ENCODE results near the gene ANKHD1. TPM values are rescaled to one million over a fixed set of nuclear protein-coding genes. Genes with fewer than 3 reads are reported as not detected.

ANKHD1 gene
- total and polyA plus RNA-seq, 4 donors = 33.2 to 116 (median 60.1) TPM

DNA sequence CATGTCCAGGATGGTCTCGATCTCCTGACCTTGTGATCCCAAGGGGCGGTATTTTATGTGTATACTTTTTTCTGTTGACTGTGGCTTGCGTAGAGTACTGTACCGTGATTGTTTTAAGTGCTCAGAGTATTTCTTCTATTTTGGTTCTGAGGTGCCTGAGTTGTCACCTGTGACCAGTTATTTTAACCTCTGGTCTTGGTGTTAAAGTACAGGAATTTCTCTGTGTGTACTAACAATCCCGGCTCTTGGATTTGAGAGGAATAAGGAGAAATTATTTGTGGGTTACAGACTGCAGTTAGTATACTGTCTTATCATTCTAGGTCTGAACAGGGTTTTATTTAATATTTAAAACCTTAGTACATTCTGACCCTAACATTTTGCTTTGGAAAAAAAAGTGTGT is 2.0 kb downstream of the ANKHD1 start:
- Histone ChIP-seq H3K27me3 (ENCODE audit: control insufficient read depth in 4 of 4, insufficient read depth in 4 of 4, low read length in 3 of 4) (no peaks in the 10 kb centered on the region), H3K27ac (ENCODE audit: low read depth in 1 of 2, low read length in 2 of 2) (no peak overlapping the region), H3K9ac (ENCODE audit: low read depth in 1 of 2, low read length in 2 of 2) (peak overlapping the region; percentile 60 to 73), H3K4me3 (ENCODE audit: low read depth in 1 of 3, low read length in 3 of 3) (peak overlapping the region; percentile 2 to 91 (median 90)), H3K9me3 (ENCODE audit: control insufficient read depth in 4 of 4, low read length in 3 of 4) (no peaks in the 10 kb centered on the region), H3K36me3 (ENCODE audit: control insufficient read depth in 4 of 4, insufficient read depth in 3 of 4, low read depth in 1 of 4, low read length in 3 of 4) (no peaks in the 10 kb centered on the region), H3K4me1 (ENCODE audit: control insufficient read depth in 4 of 4, insufficient read depth in 4 of 4, low read length in 3 of 4) (peaks cover under 1 to 28% (median 21%) of the 10 kb centered on the region in 4 donors)
- 24% methylated on average over 5 of the region's 5 CpGs for WGBS
- no peak for DNase-seq (ENCODE audit: low spot score)
- TF ChIP-seq HNF4G (IDR thresholded peaks at IDR 0.05) = no peak
- TF ChIP-seq, protein P1, sequence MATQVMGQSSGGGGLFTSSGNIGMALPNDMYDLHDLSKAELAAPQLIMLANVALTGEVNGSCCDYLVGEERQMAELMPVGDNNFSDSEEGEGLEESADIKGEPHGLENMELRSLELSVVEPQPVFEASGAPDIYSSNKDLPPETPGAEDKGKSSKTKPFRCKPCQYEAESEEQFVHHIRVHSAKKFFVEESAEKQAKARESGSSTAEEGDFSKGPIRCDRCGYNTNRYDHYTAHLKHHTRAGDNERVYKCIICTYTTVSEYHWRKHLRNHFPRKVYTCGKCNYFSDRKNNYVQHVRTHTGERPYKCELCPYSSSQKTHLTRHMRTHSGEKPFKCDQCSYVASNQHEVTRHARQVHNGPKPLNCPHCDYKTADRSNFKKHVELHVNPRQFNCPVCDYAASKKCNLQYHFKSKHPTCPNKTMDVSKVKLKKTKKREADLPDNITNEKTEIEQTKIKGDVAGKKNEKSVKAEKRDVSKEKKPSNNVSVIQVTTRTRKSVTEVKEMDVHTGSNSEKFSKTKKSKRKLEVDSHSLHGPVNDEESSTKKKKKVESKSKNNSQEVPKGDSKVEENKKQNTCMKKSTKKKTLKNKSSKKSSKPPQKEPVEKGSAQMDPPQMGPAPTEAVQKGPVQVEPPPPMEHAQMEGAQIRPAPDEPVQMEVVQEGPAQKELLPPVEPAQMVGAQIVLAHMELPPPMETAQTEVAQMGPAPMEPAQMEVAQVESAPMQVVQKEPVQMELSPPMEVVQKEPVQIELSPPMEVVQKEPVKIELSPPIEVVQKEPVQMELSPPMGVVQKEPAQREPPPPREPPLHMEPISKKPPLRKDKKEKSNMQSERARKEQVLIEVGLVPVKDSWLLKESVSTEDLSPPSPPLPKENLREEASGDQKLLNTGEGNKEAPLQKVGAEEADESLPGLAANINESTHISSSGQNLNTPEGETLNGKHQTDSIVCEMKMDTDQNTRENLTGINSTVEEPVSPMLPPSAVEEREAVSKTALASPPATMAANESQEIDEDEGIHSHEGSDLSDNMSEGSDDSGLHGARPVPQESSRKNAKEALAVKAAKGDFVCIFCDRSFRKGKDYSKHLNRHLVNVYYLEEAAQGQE (IDR thresholded peaks at IDR 0.05) = no peak
- TF ChIP-seq HNF4A (conservative IDR thresholded peaks at IDR 0.05) = peak; percentile 70 to 83
- TF ChIP-seq, protein P2, sequence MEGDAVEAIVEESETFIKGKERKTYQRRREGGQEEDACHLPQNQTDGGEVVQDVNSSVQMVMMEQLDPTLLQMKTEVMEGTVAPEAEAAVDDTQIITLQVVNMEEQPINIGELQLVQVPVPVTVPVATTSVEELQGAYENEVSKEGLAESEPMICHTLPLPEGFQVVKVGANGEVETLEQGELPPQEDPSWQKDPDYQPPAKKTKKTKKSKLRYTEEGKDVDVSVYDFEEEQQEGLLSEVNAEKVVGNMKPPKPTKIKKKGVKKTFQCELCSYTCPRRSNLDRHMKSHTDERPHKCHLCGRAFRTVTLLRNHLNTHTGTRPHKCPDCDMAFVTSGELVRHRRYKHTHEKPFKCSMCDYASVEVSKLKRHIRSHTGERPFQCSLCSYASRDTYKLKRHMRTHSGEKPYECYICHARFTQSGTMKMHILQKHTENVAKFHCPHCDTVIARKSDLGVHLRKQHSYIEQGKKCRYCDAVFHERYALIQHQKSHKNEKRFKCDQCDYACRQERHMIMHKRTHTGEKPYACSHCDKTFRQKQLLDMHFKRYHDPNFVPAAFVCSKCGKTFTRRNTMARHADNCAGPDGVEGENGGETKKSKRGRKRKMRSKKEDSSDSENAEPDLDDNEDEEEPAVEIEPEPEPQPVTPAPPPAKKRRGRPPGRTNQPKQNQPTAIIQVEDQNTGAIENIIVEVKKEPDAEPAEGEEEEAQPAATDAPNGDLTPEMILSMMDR (IDR thresholded peaks at IDR 0.05; ENCODE audit: low read depth, low read length, missing input control) = no peak
- TF ChIP-seq FOXA1 (IDR thresholded peaks at IDR 0.05) = no peak
- no peak for TF ChIP-seq JUND (IDR thresholded peaks at IDR 0.05)

DNA sequence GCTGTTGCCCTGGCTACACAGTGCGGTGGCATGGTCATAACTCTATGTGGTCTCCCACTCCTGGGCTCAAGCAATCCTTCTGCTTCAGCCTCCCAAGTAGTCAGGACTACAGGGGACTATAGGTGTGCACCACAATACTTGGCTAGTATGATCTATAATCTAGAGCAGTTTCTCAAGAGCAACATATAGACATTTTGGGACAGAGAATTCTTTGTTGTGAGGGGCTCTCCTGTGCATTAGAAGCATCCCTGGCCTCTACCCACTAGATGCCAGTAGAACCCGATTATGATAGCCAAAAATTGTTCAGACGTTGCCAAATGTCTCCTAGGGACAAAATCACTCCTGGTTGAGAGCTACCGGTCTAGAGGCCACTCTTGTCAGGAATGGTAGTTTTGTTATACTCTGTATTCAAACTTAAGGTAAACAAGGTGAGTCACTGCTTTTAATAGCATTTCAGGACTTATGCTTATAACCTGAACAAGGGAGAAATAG is 7.2 kb downstream of the ANKHD1 start:
- Histone ChIP-seq H3K4me1 (ENCODE audit: control insufficient read depth in 4 of 4, insufficient read depth in 4 of 4, low read length in 3 of 4) (peaks cover 2 to 28% (median 27%) of the 10 kb centered on the region in 4 donors), H3K9me3 (ENCODE audit: control insufficient read depth in 4 of 4, low read length in 3 of 4) (no peaks in the 10 kb centered on the region), H3K36me3 (ENCODE audit: control insufficient read depth in 4 of 4, insufficient read depth in 3 of 4, low read depth in 1 of 4, low read length in 3 of 4) (no peaks in the 10 kb centered on the region), H3K27ac (ENCODE audit: low read depth in 1 of 2, low read length in 2 of 2) (peak overlapping the region in 1 of 2 donors; percentile 35), H3K9ac (ENCODE audit: low read depth in 1 of 2, low read length in 2 of 2) (no peak overlapping the region), H3K4me3 (ENCODE audit: low read depth in 1 of 3, low read length in 3 of 3) (no peak overlapping the region), H3K27me3 (ENCODE audit: control insufficient read depth in 4 of 4, insufficient read depth in 4 of 4, low read length in 3 of 4) (no peaks in the 10 kb centered on the region)
- WGBS = 35% methylated on average over 4 of the region's 4 CpGs
- no peak for DNase-seq (ENCODE audit: low spot score)
- TF ChIP-seq JUND (IDR thresholded peaks at IDR 0.05) (peak; percentile 46 to 60), GABPA (IDR thresholded peaks at IDR 0.05 in 1 of 2, conservative IDR thresholded peaks at IDR 0.05 in 1 of 2) (no peak), FOXA2 (IDR thresholded peaks at IDR 0.05) (peak; percentile 53), NR2F2 (IDR thresholded peaks at IDR 0.05) (no peak), RAD21 (IDR thresholded peaks at IDR 0.05) (peak; percentile 60), RXRA (IDR thresholded peaks at IDR 0.05) (no peak), HNF4A (conservative IDR thresholded peaks at IDR 0.05) (peak in 1 of 2 donors; percentile 23), FOXA1 (IDR thresholded peaks at IDR 0.05) (no peak), HNF4G (IDR thresholded peaks at IDR 0.05) (no peak)
- TF ChIP-seq, protein P3, sequence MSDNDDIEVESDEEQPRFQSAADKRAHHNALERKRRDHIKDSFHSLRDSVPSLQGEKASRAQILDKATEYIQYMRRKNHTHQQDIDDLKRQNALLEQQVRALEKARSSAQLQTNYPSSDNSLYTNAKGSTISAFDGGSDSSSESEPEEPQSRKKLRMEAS (IDR thresholded peaks at IDR 0.05) = no peak

DNA sequence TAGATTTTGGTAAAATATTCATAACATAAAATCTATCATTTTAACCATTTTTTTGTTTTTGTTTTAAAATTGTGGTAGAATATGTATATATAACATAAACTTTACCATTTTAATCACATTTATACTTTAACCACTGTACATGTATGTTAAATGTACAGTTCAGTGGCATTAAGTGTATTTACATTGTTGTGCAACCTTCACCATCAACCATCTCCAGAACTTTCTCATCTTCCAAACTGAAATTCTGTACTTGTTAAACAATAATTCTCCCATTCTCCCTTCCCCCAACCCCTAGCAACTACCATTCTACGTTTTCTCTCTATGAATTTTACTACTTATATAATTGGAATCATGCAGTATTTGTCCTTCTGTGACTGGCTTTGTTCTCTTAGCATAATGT is 11.6 kb downstream of the ANKHD1 start:
- Histone ChIP-seq H3K9ac (ENCODE audit: low read depth in 1 of 2, low read length in 2 of 2) (no peak overlapping the region), H3K4me3 (ENCODE audit: low read depth in 1 of 3, low read length in 3 of 3) (no peak overlapping the region), H3K36me3 (ENCODE audit: control insufficient read depth in 4 of 4, insufficient read depth in 3 of 4, low read depth in 1 of 4, low read length in 3 of 4) (no peaks in the 10 kb centered on the region), H3K27ac (ENCODE audit: low read depth in 1 of 2, low read length in 2 of 2) (no peak overlapping the region), H3K27me3 (ENCODE audit: control insufficient read depth in 4 of 4, insufficient read depth in 4 of 4, low read length in 3 of 4) (no peaks in the 10 kb centered on the region), H3K4me1 (ENCODE audit: control insufficient read depth in 4 of 4, insufficient read depth in 4 of 4, low read length in 3 of 4) (peaks cover 2 to 17% (median 15%) of the 10 kb centered on the region in 4 donors), H3K9me3 (ENCODE audit: control insufficient read depth in 4 of 4, low read length in 3 of 4) (no peaks in the 10 kb centered on the region)
- 77% methylated on average over 1 of the region's 1 CpG for WGBS
- TF ChIP-seq, protein P3 (IDR thresholded peaks at IDR 0.05) = no peak
- TF ChIP-seq YY1 (IDR thresholded peaks at IDR 0.05) (no peak), HNF4G (IDR thresholded peaks at IDR 0.05) (no peak), HNF4A (conservative IDR thresholded peaks at IDR 0.05) (no peak), RAD21 (IDR thresholded peaks at IDR 0.05) (no peak), NR2F2 (IDR thresholded peaks at IDR 0.05) (no peak), GABPA (IDR thresholded peaks at IDR 0.05 in 1 of 2, conservative IDR thresholded peaks at IDR 0.05 in 1 of 2) (no peak), RXRA (IDR thresholded peaks at IDR 0.05) (no peak), JUND (IDR thresholded peaks at IDR 0.05) (no peak), TAF1 (conservative IDR thresholded peaks at IDR 0.05) (no peak), FOXA1 (IDR thresholded peaks at IDR 0.05) (no peak), SP1 (IDR thresholded peaks at IDR 0.05) (no peak), FOXA2 (IDR thresholded peaks at IDR 0.05) (no peak)
- TF ChIP-seq, protein P2 (IDR thresholded peaks at IDR 0.05; ENCODE audit: low read depth, low read length, missing input control) = no peak
- DNase-seq (ENCODE audit: low spot score) = no peak
